Uterus (tissue), 4 donors: ENCODE results near the gene ELOB. TPM values are rescaled to one million over a fixed set of nuclear protein-coding genes. Genes with fewer than 3 reads are reported as not detected.

Experiments
- DNase-seq, 2 donors: peaks; one replicate each; pipeline ENCODE4 v3.0.0-alpha.2; 2019 to 2020
- H3K27ac ChIP-seq, 2 donors: fragments of 200-600 bp; sonication (generic); 1 replicate in 1 of 2; 2 replicates in 1 of 2; pipeline ENCODE4 v1.5.1; 2016 to 2018
- H3K27me3 ChIP-seq, 2 donors: fragments of 200-600 bp; sonication (generic); one replicate each; pipeline ENCODE4 v1.5.1; 2018 to 2019; ENCODE audit warnings: control low read depth in 1 of 2
- H3K36me3 ChIP-seq, 2 donors: fragments of 200-600 bp; sonication (generic); one replicate each; pipeline ENCODE4 v1.5.1; 2019; ENCODE audit warnings: control low read depth in 1 of 2
- H3K4me1 ChIP-seq, 2 donors: fragments of 200-600 bp; sonication (generic); one replicate each; pipeline ENCODE4 v1.5.1; 2018 to 2019; ENCODE audit warnings: control low read depth in 1 of 2
- H3K4me3 ChIP-seq, 2 donors: fragments of 200-600 bp; sonication (generic); 1 replicate in 1 of 2; 2 replicates in 1 of 2; pipeline ENCODE4 v1.5.1; 2018 to 2019; ENCODE audit warnings: mild to moderate bottlenecking in 1 of 2
- H3K9me3 ChIP-seq, 2 donors: fragments of 200-600 bp; sonication (generic); one replicate each; pipeline ENCODE4 v1.5.1; 2019; ENCODE audit warnings: control low read depth in 1 of 2
- CTCF ChIP-seq, 4 experiments: fragments of 200-600 bp in 2 of 4; fragments of 450-650 bp in 2 of 4; sonication (generic) in 2 of 4; IDR thresholded peaks; one replicate each; pipeline ENCODE4 v1.5.1; 2016 to 2019; ENCODE audit warnings: antibody characterized with exemption in 4 of 4, mild to moderate bottlenecking in 2 of 4, moderate library complexity in 1 of 4
- POLR2A ChIP-seq, 2 donors: fragments of 450-650 bp; IDR thresholded peaks; one replicate each; pipeline ENCODE4 v1.6.1; 2016; ENCODE audit warnings: antibody characterized with exemption in 2 of 2, mild to moderate bottlenecking in 1 of 2, moderate library complexity in 1 of 2
- intact Hi-C: fragments of 100-400 bp; cut with DNase I; formaldehyde crosslinking; loops from one replicate; pipeline ENCODE4 v1.15.1; 2023; ENCODE audit warnings: low total_unique reads
- total RNA-seq, 4 donors: library from RNA; depleted of rRNA in 3 of 4; stranded (reverse); fragments of >200 nt in 3 of 4; gene quantifications; one replicate each; pipeline versions ENCODE4 v1.1.0 to v1.2.4, GENCODE V29; 2014 to 2023
- donor health status: DM: yes; HTN: yes; CAD: no.

ELOB gene
- total RNA-seq, 4 donors from 2014 or later, result 88.4 to 524 (median 219) TPM

DNA sequence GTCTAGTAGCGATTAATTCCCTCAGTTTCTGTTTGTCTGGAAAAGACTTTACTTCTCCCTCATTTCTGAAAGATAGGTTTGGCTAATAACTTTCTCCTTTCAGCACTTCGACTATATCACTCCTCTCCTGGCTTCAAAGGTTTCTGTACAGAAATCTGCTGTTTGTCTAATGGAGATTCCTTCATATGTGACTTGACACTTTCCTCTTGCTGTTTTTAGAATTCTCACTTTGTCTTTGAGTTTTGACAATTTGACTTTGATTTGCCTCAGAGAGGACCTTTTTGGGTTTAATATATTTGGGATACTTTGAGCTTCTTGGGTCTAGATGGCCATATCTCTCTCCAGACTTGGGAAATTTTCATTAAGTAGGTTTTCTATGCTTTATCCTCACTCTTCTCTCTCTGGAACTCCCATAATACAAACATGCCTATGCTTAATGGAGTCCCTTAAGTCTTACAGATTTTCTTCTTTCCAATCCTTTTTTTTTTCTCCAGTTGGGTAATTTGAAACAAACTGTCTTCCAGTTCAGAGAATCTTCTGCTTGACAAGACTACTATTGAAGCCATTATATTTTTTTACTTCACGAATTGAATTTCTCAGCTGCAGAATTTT lies 32.2 kb upstream of the ELOB start:
- Histone ChIP-seq H3K36me3 (no peaks in the 10 kb centered on the region), H3K4me1 (no peaks in the 10 kb centered on the region), H3K27me3 (no peaks in the 10 kb centered on the region), H3K9me3 (peaks cover 0 to 1% of the 10 kb centered on the region in 2 donors), H3K27ac (no peak overlapping the region), H3K4me3 (no peak overlapping the region)
- DNase-seq, result no peak
- intact Hi-C loops, result no loop called here
- TF ChIP-seq POLR2A (IDR thresholded peaks at IDR 0.05), result no peak
- no peak for TF ChIP-seq CTCF (IDR thresholded peaks at IDR 0.05)

DNA sequence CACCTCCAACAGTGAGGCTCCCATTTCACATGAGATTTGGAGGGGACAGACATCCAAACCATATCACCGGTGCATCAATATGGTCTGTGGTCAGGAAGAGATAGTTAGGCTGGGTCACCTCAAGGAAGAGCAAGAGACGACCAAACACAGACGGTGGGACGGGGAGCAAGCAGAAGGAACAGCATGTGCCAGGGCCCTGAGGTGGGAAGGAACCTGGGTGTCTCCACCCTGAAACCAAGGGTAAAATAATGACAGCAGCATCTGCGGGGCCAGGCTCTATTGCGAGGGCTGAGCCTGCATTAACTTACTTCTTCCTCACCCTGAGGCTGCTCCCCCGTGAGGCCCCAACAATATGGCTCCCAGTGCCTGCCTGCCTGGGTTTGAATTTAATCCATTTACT lies 31.1 kb upstream of the ELOB start:
- no peaks in the 10 kb centered on the region for H3K36me3 ChIP-seq
- TF ChIP-seq CTCF (IDR thresholded peaks at IDR 0.05) (no peak), POLR2A (IDR thresholded peaks at IDR 0.05) (no peak)
- intact Hi-C loops, result no loop called here
- no peaks in the 10 kb centered on the region for H3K27me3 ChIP-seq
- H3K27ac ChIP-seq, result no peak overlapping the region
- no peak overlapping the region for H3K4me3 ChIP-seq
- no peaks in the 10 kb centered on the region for H3K4me1 ChIP-seq
- H3K9me3 ChIP-seq, result peaks cover 0 to 10% of the 10 kb centered on the region in 2 donors
- DNase-seq, result no peak

- H3K27ac ChIP-seq, result no peak overlapping the region
- H3K4me1 ChIP-seq, result no peaks in the 10 kb centered on the region
- peaks cover 0 to 10% of the 10 kb centered on the region in 2 donors for H3K9me3 ChIP-seq
- H3K36me3 ChIP-seq, result no peaks in the 10 kb centered on the region
- TF ChIP-seq CTCF (IDR thresholded peaks at IDR 0.05), result no peak
- no peak for TF ChIP-seq POLR2A (IDR thresholded peaks at IDR 0.05)
- no peak for DNase-seq
- H3K27me3 ChIP-seq, result no peaks in the 10 kb centered on the region
- H3K4me3 ChIP-seq, result no peak overlapping the region
- intact Hi-C loops, result no loop called here
Measured at GRCh38 chr16:2806286-2806685, 29.2 kb upstream of the ELOB start.

DNA sequence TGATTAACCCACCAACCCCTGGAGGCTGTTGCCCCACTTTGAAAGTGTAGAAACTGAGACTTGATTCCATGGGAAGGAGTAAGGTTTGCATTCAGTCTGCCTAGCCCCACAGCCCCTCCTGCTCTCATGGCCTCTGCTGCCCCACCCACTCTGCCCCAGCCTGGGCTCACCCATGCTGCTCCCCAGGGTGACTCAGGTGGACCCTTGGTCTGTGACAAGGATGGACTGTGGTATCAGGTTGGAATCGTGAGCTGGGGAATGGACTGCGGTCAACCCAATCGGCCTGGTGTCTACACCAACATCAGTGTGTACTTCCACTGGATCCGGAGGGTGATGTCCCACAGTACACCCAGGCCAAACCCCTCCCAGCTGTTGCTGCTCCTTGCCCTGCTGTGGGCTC lies 27.6 kb upstream of the ELOB start:
- no peak for DNase-seq
- Histone ChIP-seq H3K4me3 (no peak overlapping the region), H3K9me3 (peaks cover 0 to 10% of the 10 kb centered on the region in 2 donors), H3K27ac (no peak overlapping the region), H3K4me1 (no peaks in the 10 kb centered on the region), H3K27me3 (no peaks in the 10 kb centered on the region), H3K36me3 (no peaks in the 10 kb centered on the region)
- TF ChIP-seq POLR2A (IDR thresholded peaks at IDR 0.05) (no peak), CTCF (IDR thresholded peaks at IDR 0.05) (no peak)
- intact Hi-C loops, result no loop called here

DNA sequence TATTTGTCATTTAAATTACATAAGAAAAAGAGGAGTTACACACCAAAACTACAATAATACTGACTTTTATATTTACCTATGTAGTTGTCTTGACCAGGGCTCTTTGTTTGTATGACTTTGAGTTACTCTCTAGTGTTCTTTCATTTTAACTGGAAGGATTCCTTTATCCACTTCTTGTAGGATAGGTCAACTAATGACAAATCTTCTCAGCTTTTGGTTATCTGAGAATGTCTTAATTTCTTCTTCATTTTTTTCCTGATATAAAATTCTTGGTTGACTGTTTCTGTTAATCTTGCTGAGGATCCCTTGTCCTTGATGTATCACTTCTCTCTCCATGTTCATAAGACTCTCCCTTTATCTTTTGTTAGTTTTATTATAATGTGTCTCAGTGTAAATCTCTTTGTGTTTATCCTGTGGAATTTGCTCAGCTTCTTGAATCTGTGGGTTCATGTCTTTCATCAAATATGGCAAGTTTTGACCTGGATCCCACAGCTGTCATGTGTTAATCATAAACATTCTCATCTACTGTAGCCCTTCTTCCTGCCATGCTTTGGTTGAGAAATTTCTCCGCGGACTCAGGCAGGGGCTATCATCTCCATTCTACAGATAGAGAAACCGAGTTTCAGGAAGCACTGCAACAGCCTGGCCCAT lies 26.6 kb upstream of the ELOB start:
- DNase-seq, result no peak

More for the DNA sequence above, 26.6 kb upstream of the ELOB start:
- intact Hi-C loops, result no loop called here
- H3K4me3 ChIP-seq, result no peak overlapping the region
- no peak overlapping the region for H3K27ac ChIP-seq
- H3K4me1 ChIP-seq, result no peaks in the 10 kb centered on the region
- H3K27me3 ChIP-seq, result no peaks in the 10 kb centered on the region
- H3K36me3 ChIP-seq, result no peaks in the 10 kb centered on the region
- H3K9me3 ChIP-seq, result peaks cover 0 to 10% of the 10 kb centered on the region in 2 donors
- TF ChIP-seq CTCF (IDR thresholded peaks at IDR 0.05) (no peak), POLR2A (IDR thresholded peaks at IDR 0.05) (no peak)
